Left cardiac atrium (tissue), 4 donors: ENCODE data around the gene RRM2. TPM values are rescaled to one million over a fixed set of nuclear protein-coding genes. Genes with fewer than 3 reads are reported as not detected.
A peak's percentile ranks its signal among the peaks of the same experiment; 100 is the strongest.

ENCODE experiments used
- ATAC-seq, 2 donors: fragments of 200-7000 bp; cut with Tn5 transposase; one replicate each; pipeline ENCODE4 v1.9.1; 2020; ENCODE audit warnings: mild to moderate bottlenecking in 2 of 2, moderate library complexity in 2 of 2
- DNase-seq: peaks from one replicate; pipeline ENCODE4 v3.0.0-alpha.2; 2020
- intact Hi-C, 2 donors: fragments of 100-400 bp; cut with DNase I; formaldehyde crosslinking; loops; one replicate each; pipeline versions ENCODE4 v1.14.1 to v1.15.1; 2022 to 2023
- total RNA-seq, 2 donors: library from RNA; stranded (reverse); fragmentation: NEBNext Ultra II Directional; extraction: Animal tissue kit (Norgen Biotek cat#: 25700); gene quantifications; one replicate each; pipeline ENCODE4 v1.2.1, GENCODE V29; 2021
- donor health status: DM: no; HTN: yes; CAD: no.
- donor health status: DM: no; HTN: yes; CAD: no; lungs with severe emphysema.
- donor health status: DM: yes; HTN: yes; CAD: no.
- donor health status: Dilated cardiomyopathy.

Gene RRM2
- total RNA-seq, 2 donors from 2014 or later = 1.0 to 6.1 TPM

DNA sequence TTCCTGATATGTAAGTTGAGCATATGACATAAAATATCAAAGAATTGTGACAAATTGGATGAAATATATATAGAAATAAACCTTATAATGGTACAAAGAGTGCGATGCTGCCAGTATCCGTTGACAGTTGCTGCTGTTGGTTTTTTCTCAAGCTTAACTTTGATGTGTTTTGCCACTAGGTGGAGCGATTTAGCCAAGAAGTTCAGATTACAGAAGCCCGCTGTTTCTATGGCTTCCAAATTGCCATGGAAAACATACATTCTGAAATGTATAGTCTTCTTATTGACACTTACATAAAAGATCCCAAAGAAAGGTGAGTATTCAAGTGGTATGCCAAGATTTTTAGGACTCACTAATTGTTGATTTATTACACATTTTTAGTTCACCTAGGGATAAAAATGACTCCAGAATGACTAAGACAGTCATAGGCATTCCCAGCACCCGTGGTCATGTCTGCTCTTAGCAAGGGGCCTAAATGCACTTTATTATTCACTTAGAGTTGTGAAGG, 2.1 kb downstream of the RRM2 start:
- ATAC-seq (no peak), DNase-seq (no peak)
- intact Hi-C loops = loop anchor here (2.0 to 5.0 kb wide), 2 partner anchors 284 to 313 kb away; no protein-coding TSS in a partner anchor

GRCh38 chr2:10125842-10126631, 3.5 kb downstream of the RRM2 start:
- intact Hi-C loops = loop anchor here (2.0 to 5.0 kb wide), 2 partner anchors 283 to 311 kb away; no protein-coding TSS in a partner anchor
- ATAC-seq (no peak), DNase-seq (no peak)

- ATAC-seq (no peak), DNase-seq (no peak)
- intact Hi-C loops = loop anchor here in 1 of 2 donors (5.0 kb wide), 1 partner anchor 311 kb away; no protein-coding TSS in a partner anchor
These were observed 4.1 kb downstream of the RRM2 start for GRCh38 chr2:10126632-10127026.

- no peak for DNase-seq
- no peak for ATAC-seq
- intact Hi-C loops = loop anchor here in 1 of 2 donors (5.0 kb wide), 1 partner anchor 309 kb away; no protein-coding TSS in a partner anchor
These were observed 5.9 kb downstream of the RRM2 start for GRCh38 chr2:10128420-10128819.

DNA sequence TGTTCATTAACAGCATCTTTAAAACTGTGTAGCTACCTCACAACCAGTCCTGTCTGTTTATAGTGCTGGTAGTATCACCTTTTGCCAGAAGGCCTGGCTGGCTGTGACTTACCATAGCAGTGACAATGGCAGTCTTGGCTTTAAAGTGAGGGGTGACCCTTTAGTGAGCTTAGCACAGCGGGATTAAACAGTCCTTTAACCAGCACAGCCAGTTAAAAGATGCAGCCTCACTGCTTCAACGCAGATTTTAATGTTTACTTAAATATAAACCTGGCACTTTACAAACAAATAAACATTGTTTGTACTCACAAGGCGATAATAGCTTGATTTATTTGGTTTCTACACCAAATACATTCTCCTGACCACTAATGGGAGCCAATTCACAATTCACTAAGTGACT, 7.0 kb downstream of the RRM2 start:
- intact Hi-C loops = loop anchor here in 1 of 2 donors (5.0 kb wide), 1 partner anchor 308 kb away; no protein-coding TSS in a partner anchor
- DNase-seq (no peak), ATAC-seq (no peak)

- intact Hi-C loops = loop anchor here in 1 of 2 donors (5.0 kb wide), 1 partner anchor 290 kb away; no protein-coding TSS in a partner anchor
- ATAC-seq (no peak), DNase-seq (no peak)
These were observed 9.6 kb downstream of the RRM2 start for GRCh38 chr2:10132043-10132575.

- ATAC-seq = no peak
These were observed 10.1 kb downstream of the RRM2 start for GRCh38 chr2:10132596-10132995.

DNA sequence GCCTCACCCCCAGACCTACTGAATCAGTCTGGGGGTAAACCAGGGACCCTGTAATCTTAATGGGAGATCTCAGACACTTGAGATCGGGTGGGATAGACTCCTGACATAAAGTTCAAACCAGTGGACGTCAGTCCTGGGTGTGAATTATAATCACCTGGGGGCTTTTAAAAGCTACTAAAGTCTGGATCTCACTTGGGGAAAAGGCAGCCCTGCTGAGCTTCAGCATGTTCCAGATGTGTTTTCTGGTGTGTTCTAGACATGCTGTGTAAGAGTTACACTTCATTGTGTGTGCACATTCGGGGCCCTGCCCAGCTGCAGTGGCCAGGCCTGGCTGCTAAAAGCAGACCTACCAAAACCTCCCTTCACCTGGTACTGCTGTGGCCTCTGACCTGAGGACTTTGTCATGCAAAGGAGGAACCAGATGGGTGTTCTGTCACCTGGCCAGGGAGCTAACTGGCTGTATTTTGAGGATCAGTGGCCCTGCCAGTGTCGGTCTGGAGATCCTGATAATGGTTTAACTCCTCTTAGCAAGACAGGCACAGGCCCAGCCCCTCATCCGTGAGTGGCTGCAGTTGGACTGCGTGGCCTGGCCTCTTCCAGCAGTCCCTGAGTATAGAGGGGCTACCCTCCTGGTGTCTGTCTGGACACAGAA, 10.6 kb downstream of the RRM2 start:
- DNase-seq (no peak), ATAC-seq (no peak)
- intact Hi-C loops = loop anchor here in 1 of 2 donors (5.0 kb wide), 1 partner anchor 289 kb away; no protein-coding TSS in a partner anchor

More at GRCh38 chr2:10132596-10132995, 10.1 kb downstream of the RRM2 start:
- no peak for DNase-seq
- intact Hi-C loops = loop anchor here in 1 of 2 donors (5.0 kb wide), 1 partner anchor 290 kb away; no protein-coding TSS in a partner anchor

GRCh38 chr2:10135296-10136089, 13.0 kb downstream of the RRM2 start:
- ATAC-seq (peak in 1 of 2 donors; percentile 80), DNase-seq (no peak)
- intact Hi-C loops = no loop called here

DNA sequence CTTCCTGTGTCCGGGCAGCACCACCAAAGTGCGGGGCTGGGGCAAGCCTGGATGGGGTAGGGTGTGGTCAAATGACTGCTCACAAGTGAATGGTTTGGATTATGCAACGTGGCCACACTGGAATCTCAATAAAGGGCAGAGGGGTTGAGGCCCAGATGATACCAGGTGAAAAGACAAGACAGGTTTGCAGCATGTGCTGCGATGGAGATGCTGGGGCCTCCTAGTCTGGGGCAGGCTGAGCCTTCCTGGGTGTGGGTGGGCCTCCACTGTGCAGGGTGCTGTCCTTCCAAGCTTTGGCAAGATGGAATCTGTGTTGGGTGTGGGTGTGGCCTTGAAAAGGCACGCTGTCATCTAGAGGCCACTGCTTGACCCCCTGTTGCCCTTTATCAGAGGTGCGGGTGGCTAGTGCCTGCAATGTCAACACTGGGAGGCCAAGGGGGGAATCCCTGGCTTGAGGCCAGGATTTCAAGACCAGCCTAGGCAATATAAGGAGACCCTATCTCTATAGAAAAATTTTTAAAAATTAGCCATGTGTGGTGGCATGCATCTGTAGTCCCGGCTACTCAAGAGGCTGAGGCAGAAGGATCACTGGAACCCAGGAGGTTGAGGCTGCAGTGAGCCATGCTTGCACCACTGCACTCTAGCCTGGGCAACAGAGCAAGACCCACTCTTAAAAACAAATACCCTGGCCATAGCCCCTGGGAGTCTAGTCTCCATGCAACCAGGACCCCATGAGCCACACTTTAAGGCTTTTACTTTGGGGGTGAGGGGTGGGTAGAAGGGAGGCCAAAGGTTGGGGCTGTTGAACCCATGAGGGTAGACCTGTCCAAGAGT, 13.8 kb downstream of the RRM2 start:
- ATAC-seq (no peak), DNase-seq (no peak)
- intact Hi-C loops = no loop called here

DNA sequence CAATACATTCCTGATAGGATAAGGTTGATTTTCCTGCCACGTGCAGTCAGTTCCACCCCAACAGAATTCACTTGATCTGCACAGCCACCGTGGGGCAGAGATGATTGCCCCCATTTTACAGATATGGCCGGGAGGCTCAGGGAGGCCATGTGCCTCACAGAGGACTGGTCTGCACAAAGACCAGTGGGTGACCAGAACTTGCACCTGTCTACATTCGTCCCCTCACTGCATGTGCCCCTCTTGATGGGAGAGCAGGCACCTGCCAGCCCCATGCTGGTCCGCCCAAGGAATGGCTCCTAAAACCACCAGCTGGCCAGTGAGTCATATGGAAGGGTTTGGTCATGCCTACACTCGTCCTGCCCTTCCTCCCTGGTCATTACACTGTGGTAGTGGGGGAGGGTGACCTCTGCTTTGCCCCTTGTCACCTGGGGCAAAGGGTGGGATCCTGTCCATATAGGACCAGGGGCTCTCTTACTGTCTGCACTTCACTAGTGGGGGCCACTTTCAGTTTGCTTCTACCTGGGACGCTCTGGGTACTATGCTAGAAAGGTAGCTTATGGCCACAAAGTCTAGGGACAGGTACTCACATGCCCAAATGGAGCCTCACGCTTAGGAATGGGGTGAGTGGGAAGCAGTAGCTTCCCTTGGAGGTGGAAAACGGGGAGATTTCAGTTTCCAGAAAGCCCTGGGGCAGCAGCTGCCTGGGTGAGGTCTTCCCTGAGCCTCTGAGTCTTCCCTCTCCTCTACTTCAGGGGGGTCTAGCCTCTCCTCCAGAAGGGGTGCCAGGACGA, 14.7 kb downstream of the RRM2 start:
- ATAC-seq (no peak), DNase-seq (no peak)
- intact Hi-C loops = no loop called here

- DNase-seq = no peak
- no peak for ATAC-seq
- intact Hi-C loops = no loop called here
These were observed 17.0 kb downstream of the RRM2 start for GRCh38 chr2:10139536-10139935.

- DNase-seq (no peak), ATAC-seq (no peak)
- intact Hi-C loops = loop anchor here in 1 of 2 donors (5.0 kb wide), 2 partner anchors 271 to 296 kb away; no protein-coding TSS in a partner anchor
These were observed 18.5 kb downstream of the RRM2 start for GRCh38 chr2:10140841-10141610.

- intact Hi-C loops = loop anchor here in 1 of 2 donors (5.0 kb wide), 2 partner anchors 270 to 295 kb away; no protein-coding TSS in a partner anchor
- ATAC-seq (peak; percentile 42 to 56), DNase-seq (no peak)
These were observed 19.4 kb downstream of the RRM2 start for GRCh38 chr2:10141736-10142639.

- intact Hi-C loops = loop anchor here in 1 of 2 donors (5.0 kb wide), 2 partner anchors 270 to 295 kb away; no protein-coding TSS in a partner anchor
- no peak for ATAC-seq
- DNase-seq = no peak
These were observed 20.1 kb downstream of the RRM2 start for GRCh38 chr2:10142640-10142965.
